ENCODE results near the gene VTI1A.

The VTI1A gene

DNA sequence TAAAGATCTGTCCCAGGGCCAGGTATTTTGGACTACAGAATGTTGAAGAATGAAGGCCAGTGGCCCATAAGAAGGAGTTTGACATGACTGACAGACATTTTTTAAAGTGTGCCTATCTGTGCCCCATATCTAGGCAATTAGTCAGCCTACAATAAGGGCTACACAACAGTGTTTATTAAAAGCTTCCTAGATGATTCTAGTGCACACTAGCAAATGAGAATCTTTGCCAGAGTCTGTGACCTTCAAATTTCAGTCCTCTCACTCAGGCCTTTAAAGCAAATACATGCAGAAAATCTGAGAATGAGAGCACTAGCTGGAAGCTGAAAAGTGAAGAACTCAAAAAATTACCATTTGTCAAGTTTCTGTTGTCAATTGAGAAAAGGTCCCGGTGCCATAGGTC lies 208.7 kb downstream of the VTI1A start:
- Mint-ChIP-seq H3K36me3 (peaks cover 17% of the 10 kb centered on the region), H3K4me1 (ENCODE audit: low read depth) (no peaks in the 10 kb centered on the region), H3K9me3 (ENCODE audit: low read depth) (no peaks in the 10 kb centered on the region), H3K27ac (no peak overlapping the region), H3K4me3 (no peak overlapping the region), H3K27me3 (no peaks in the 10 kb centered on the region)

DNA sequence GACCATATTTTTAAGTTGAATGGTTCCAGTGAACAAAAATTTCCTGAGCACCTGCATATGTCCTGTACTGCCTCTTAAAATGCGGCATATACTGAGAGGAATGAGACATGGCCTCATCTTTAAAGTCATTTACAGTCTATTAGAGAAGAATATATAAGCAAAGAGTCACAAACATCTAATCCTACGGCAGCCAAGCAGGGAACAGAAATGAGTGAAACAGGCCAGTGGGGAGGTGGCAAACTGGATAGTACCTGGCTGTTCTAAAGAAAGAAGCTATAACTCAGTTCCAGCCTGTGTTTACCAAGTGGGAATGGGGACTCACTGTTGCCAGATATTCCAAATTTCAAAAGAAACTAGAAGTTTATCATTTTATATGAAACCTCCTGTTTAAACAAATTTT lies 211.4 kb downstream of the VTI1A start:
- peaks cover 15% of the 10 kb centered on the region for H3K36me3 Mint-ChIP-seq
- no peak overlapping the region for H3K27ac Mint-ChIP-seq
- no peaks in the 10 kb centered on the region for H3K4me1 Mint-ChIP-seq (ENCODE audit: low read depth)
- H3K4me3 Mint-ChIP-seq: no peak overlapping the region
- H3K9me3 Mint-ChIP-seq (ENCODE audit: low read depth): no peaks in the 10 kb centered on the region
- H3K27me3 Mint-ChIP-seq: no peaks in the 10 kb centered on the region

- no peaks in the 10 kb centered on the region for H3K4me1 Mint-ChIP-seq (ENCODE audit: low read depth)
- H3K36me3 Mint-ChIP-seq: peaks cover 16% of the 10 kb centered on the region
- no peak overlapping the region for H3K27ac Mint-ChIP-seq
- no peak overlapping the region for H3K4me3 Mint-ChIP-seq
- H3K27me3 Mint-ChIP-seq: no peaks in the 10 kb centered on the region
- H3K9me3 Mint-ChIP-seq (ENCODE audit: low read depth): no peaks in the 10 kb centered on the region
Measured at GRCh38 chr10:112658900-112659638, 212.1 kb downstream of the VTI1A start.

GRCh38 chr10:112663234-112664125 lies 216.5 kb downstream of the VTI1A start:
- peaks cover 25% of the 10 kb centered on the region for H3K36me3 Mint-ChIP-seq
- no peaks in the 10 kb centered on the region for H3K9me3 Mint-ChIP-seq (ENCODE audit: low read depth)
- H3K4me1 Mint-ChIP-seq (ENCODE audit: low read depth): no peaks in the 10 kb centered on the region
- no peak overlapping the region for H3K27ac Mint-ChIP-seq
- no peak overlapping the region for H3K4me3 Mint-ChIP-seq
- H3K27me3 Mint-ChIP-seq: no peaks in the 10 kb centered on the region

DNA sequence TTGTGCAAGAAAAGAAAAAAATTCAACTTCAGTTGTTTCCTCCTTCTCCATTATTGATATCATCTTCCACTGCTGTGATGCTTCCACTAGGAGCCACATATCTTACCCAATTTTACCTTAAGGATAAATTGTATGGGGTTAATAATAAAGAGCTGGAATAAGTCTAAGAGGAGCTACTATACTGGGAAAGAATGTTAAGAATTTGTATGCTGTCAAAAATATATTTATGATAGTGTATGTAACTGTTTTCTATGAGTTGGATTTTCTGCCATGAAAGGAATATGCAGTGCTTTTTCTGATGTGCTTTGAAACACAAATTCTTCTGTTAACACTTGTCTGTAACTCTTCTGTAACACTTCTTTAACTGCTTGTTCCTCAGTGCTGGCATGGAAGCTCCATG lies 219.1 kb downstream of the VTI1A start:
- Mint-ChIP-seq H3K9me3 (ENCODE audit: low read depth) (no peaks in the 10 kb centered on the region), H3K4me3 (no peak overlapping the region), H3K36me3 (peaks cover 33% of the 10 kb centered on the region), H3K27me3 (no peaks in the 10 kb centered on the region), H3K4me1 (ENCODE audit: low read depth) (no peaks in the 10 kb centered on the region), H3K27ac (no peak overlapping the region)

DNA sequence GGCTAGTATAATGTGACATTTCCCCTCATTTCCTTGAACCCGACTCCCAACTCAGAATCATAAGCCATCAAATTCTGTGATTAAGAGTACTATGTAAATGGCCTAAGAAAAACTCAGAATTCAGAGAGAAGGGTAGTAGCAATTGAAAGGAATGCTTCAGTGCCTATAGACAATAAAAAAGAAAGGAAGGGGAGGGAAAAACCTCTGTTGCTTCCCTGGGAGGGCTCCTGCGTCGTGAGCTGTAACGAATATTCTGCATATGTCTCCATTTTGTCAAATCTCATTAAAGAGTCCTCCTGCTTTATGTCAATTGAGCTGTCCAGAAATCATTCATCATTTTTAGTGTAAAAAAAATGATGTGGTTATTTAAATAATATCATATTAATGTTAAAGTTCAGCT lies 223.0 kb downstream of the VTI1A start:
- Mint-ChIP-seq H3K9me3 (ENCODE audit: low read depth) (no peaks in the 10 kb centered on the region), H3K27ac (no peak overlapping the region), H3K36me3 (peaks cover 29% of the 10 kb centered on the region), H3K4me3 (no peak overlapping the region), H3K4me1 (ENCODE audit: low read depth) (no peaks in the 10 kb centered on the region), H3K27me3 (no peaks in the 10 kb centered on the region)

- H3K36me3 Mint-ChIP-seq: peaks cover 26% of the 10 kb centered on the region
- no peaks in the 10 kb centered on the region for H3K9me3 Mint-ChIP-seq (ENCODE audit: low read depth)
- H3K27me3 Mint-ChIP-seq: no peaks in the 10 kb centered on the region
- no peak overlapping the region for H3K4me3 Mint-ChIP-seq
- H3K4me1 Mint-ChIP-seq (ENCODE audit: low read depth): no peaks in the 10 kb centered on the region
- H3K27ac Mint-ChIP-seq: no peak overlapping the region
Measured at GRCh38 chr10:112671743-112672142, 224.7 kb downstream of the VTI1A start.

GRCh38 chr10:112672706-112673105 lies 225.7 kb downstream of the VTI1A start:
- Mint-ChIP-seq H3K4me1 (ENCODE audit: low read depth) (no peaks in the 10 kb centered on the region), H3K4me3 (no peak overlapping the region), H3K27me3 (no peaks in the 10 kb centered on the region), H3K9me3 (ENCODE audit: low read depth) (no peaks in the 10 kb centered on the region), H3K27ac (no peak overlapping the region), H3K36me3 (peaks cover 24% of the 10 kb centered on the region)

- no peaks in the 10 kb centered on the region for H3K9me3 Mint-ChIP-seq (ENCODE audit: low read depth)
- no peaks in the 10 kb centered on the region for H3K27me3 Mint-ChIP-seq
- H3K4me1 Mint-ChIP-seq (ENCODE audit: low read depth): no peaks in the 10 kb centered on the region
- no peak overlapping the region for H3K4me3 Mint-ChIP-seq
- H3K27ac Mint-ChIP-seq: no peak overlapping the region
- H3K36me3 Mint-ChIP-seq: peaks cover 17% of the 10 kb centered on the region
Measured at GRCh38 chr10:112675560-112676083, 228.6 kb downstream of the VTI1A start.

DNA sequence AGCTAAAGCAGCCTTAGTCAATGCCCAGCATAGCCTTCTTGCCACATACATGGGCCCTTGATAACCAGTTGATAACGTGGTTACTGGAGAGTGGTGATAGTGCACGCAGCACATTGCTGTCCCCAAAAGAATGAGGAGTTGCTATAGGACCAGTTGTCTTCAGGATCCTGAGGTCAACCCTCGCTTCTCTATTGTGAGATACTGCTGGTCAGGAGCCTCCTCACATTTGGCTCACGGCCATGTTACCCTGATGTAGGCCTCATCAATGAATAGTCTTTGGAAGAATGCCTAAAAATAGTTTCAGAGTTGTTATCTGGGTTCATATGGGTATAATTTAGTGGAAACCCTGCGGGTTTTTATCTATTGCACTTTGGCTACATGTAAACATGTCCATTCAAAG lies 230.7 kb downstream of the VTI1A start:
- Mint-ChIP-seq H3K4me3 (no peak overlapping the region), H3K27ac (no peak overlapping the region), H3K9me3 (ENCODE audit: low read depth) (no peaks in the 10 kb centered on the region), H3K4me1 (ENCODE audit: low read depth) (no peaks in the 10 kb centered on the region), H3K36me3 (peaks cover 18% of the 10 kb centered on the region), H3K27me3 (no peaks in the 10 kb centered on the region)

GRCh38 chr10:112678581-112678980 lies 231.6 kb downstream of the VTI1A start:
- H3K27ac Mint-ChIP-seq: no peak overlapping the region
- peaks cover 18% of the 10 kb centered on the region for H3K36me3 Mint-ChIP-seq
- H3K27me3 Mint-ChIP-seq: no peaks in the 10 kb centered on the region
- no peaks in the 10 kb centered on the region for H3K9me3 Mint-ChIP-seq (ENCODE audit: low read depth)
- H3K4me1 Mint-ChIP-seq (ENCODE audit: low read depth): no peaks in the 10 kb centered on the region
- H3K4me3 Mint-ChIP-seq: no peak overlapping the region

DNA sequence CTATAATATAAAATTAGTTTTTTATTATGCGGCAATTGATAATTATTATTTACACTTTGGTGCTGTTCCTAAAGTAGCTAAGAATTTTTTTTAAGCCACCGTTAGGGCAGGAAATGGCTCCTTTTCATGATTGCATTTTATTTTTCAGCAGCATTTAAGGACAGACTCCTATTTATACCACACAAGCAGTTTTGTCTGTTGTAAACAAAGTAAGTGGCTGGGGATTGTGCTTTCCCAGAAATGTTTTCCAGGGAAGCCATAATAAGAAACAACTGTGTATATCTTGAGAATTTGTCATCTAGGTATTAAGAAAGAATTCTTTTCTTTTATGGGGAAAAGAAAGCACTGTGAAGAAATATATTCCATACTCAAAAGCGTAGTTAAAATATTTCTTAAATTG lies 232.0 kb downstream of the VTI1A start:
- Mint-ChIP-seq H3K27me3 (no peaks in the 10 kb centered on the region), H3K27ac (no peak overlapping the region), H3K4me1 (ENCODE audit: low read depth) (no peaks in the 10 kb centered on the region), H3K4me3 (no peak overlapping the region), H3K9me3 (ENCODE audit: low read depth) (no peaks in the 10 kb centered on the region), H3K36me3 (peaks cover 18% of the 10 kb centered on the region)

GRCh38 chr10:112679392-112679791 lies 232.4 kb downstream of the VTI1A start:
- Mint-ChIP-seq H3K27ac (no peak overlapping the region), H3K4me1 (ENCODE audit: low read depth) (no peaks in the 10 kb centered on the region), H3K9me3 (ENCODE audit: low read depth) (no peaks in the 10 kb centered on the region), H3K36me3 (peaks cover 18% of the 10 kb centered on the region), H3K4me3 (no peak overlapping the region), H3K27me3 (no peaks in the 10 kb centered on the region)

- Mint-ChIP-seq H3K27me3 (no peaks in the 10 kb centered on the region), H3K4me1 (ENCODE audit: low read depth) (no peaks in the 10 kb centered on the region), H3K27ac (no peak overlapping the region), H3K9me3 (ENCODE audit: low read depth) (no peaks in the 10 kb centered on the region), H3K36me3 (peaks cover 17% of the 10 kb centered on the region), H3K4me3 (no peak overlapping the region)
Measured at GRCh38 chr10:112680586-112680985, 233.6 kb downstream of the VTI1A start.

- Mint-ChIP-seq H3K9me3 (ENCODE audit: low read depth) (no peaks in the 10 kb centered on the region), H3K4me3 (no peak overlapping the region), H3K27me3 (no peaks in the 10 kb centered on the region), H3K27ac (no peak overlapping the region), H3K36me3 (peaks cover 11% of the 10 kb centered on the region), H3K4me1 (ENCODE audit: low read depth) (no peaks in the 10 kb centered on the region)
Measured at GRCh38 chr10:112687647-112688046, 240.6 kb downstream of the VTI1A start.

Measured in activated naive CD8-positive, alpha-beta T cell (primary cell).